NOMO-1 (cell line): ENCODE results near the gene SCGB1A1.
"Not testable (repeated sequence)": the region's sequence is repeated elsewhere in the genome, so short reads cannot be mapped to it uniquely, and the experiment has no call there.

ENCODE experiments used
- DNase-seq, 2 experiments: peaks; one replicate each; lab custom pipeline; 2025; ENCODE audit not compliant: unreplicated experiment in 2 of 2; lab: John Stamatoyannopoulos, UW

SCGB1A1 gene

GRCh38 chr11:62445314-62445740 lies 26.5 kb downstream of the SCGB1A1 start:
- DNase-seq: no peak

- DNase-seq: no peak
Observed at GRCh38 chr11:62446091-62446490, 27.3 kb downstream of the SCGB1A1 start.

- no peak for DNase-seq
Observed at GRCh38 chr11:62449451-62449851, 30.6 kb downstream of the SCGB1A1 start.

GRCh38 chr11:62449912-62450311 lies 31.1 kb downstream of the SCGB1A1 start:
- not testable (repeated sequence) for DNase-seq

- no peak for DNase-seq
Observed at GRCh38 chr11:62450543-62451240, 31.9 kb downstream of the SCGB1A1 start.

- DNase-seq: no peak
Observed at GRCh38 chr11:62451241-62451621, 32.4 kb downstream of the SCGB1A1 start.

- DNase-seq: no peak
Observed at GRCh38 chr11:62452261-62452660, 33.4 kb downstream of the SCGB1A1 start.

- DNase-seq: no peak
Observed at GRCh38 chr11:62452839-62453468, 34.1 kb downstream of the SCGB1A1 start.

GRCh38 chr11:62456630-62457029 lies 37.8 kb downstream of the SCGB1A1 start:
- DNase-seq: no peak

GRCh38 chr11:62457478-62457877 lies 38.6 kb downstream of the SCGB1A1 start:
- peak in 1 of 2 experiments; percentile 9 for DNase-seq

GRCh38 chr11:62458212-62459002 lies 39.6 kb downstream of the SCGB1A1 start:
- peak; percentile 56 to 79 for DNase-seq

- DNase-seq: peak in 1 of 2 experiments; percentile 11
Observed at GRCh38 chr11:62459080-62459479, 40.2 kb downstream of the SCGB1A1 start.

GRCh38 chr11:62461740-62462507 lies 43.1 kb downstream of the SCGB1A1 start:
- peak; percentile 68 to 80 for DNase-seq

- peak in 1 of 2 experiments; percentile 52 for DNase-seq
Observed at GRCh38 chr11:62462508-62462892, 43.7 kb downstream of the SCGB1A1 start.

- DNase-seq: peak; percentile 55 to 74
Observed at GRCh38 chr11:62463121-62463542, 44.3 kb downstream of the SCGB1A1 start.

- no peak for DNase-seq
Observed at GRCh38 chr11:62464655-62465054, 45.8 kb downstream of the SCGB1A1 start.

GRCh38 chr11:62466444-62466843 lies 47.6 kb downstream of the SCGB1A1 start:
- no peak for DNase-seq

GRCh38 chr11:62468577-62468976 lies 49.7 kb downstream of the SCGB1A1 start:
- DNase-seq: no peak

GRCh38 chr11:62471603-62472002 lies 52.8 kb downstream of the SCGB1A1 start:
- DNase-seq: no peak

GRCh38 chr11:62472063-62472884 lies 53.4 kb downstream of the SCGB1A1 start:
- DNase-seq: no peak
